ENCODE data around the gene POLR1A. TPM values are rescaled to one million over a fixed set of nuclear protein-coding genes. Genes with fewer than 3 reads are reported as not detected.
"Not testable (repeated sequence)": the region's sequence is repeated elsewhere in the genome, so short reads cannot be mapped to it uniquely, and the experiment has no call there.

POLR1A gene
- total and polyA plus RNA-seq, 4 experiments from 2014 or later, result 0.87 to 25.8 (median 13.5) TPM

GRCh38 chr2:85992053-85992452 lies 113.6 kb downstream of the POLR1A start:
- H3K36me3 Mint-ChIP-seq; DNase-seq; H3K36me3 ChIP-seq (ENCODE audit: insufficient read depth, low read length); H3K9me3 ChIP-seq (ENCODE audit: control insufficient read depth in 1 of 2, low read length in 2 of 2); H3K9me3 Mint-ChIP-seq; H3K27me3 Mint-ChIP-seq; CTCF ChIA-PET (ENCODE audit: partially characterized antibody); H3K4me3 Mint-ChIP-seq; H3K27ac Mint-ChIP-seq; H3K27ac ChIP-seq (ENCODE audit: low read depth, low read length); H3K27me3 ChIP-seq (ENCODE audit: insufficient read depth, low read length); POLR2A ChIA-PET (ENCODE audit: partially characterized antibody); H3K4me3 ChIP-seq (ENCODE audit: low read length in 2 of 2); intact Hi-C loops (cut with micrococcal nuclease): not testable (repeated sequence)
- peaks cover 8 to 23% (median 16%) of the 10 kb centered on the region in 4 donors for H3K4me1 Mint-ChIP-seq
- H3K4me1 ChIP-seq (ENCODE audit: insufficient read depth, low read length), result peaks cover 34% of the 10 kb centered on the region

GRCh38 chr2:85990084-85990483 lies 115.6 kb downstream of the POLR1A start:
- CTCF ChIA-PET (ENCODE audit: partially characterized antibody), result interaction anchor here (0.8 to 2.0 kb wide), 2 partner anchors 46 to 101 kb away, joined by 3 to 5 read pairs; partner anchors contain the start of gene ST3GAL5
- Mint-ChIP-seq H3K4me1 (peaks cover 8 to 15% (median 13%) of the 10 kb centered on the region in 4 donors), H3K36me3 (no peaks in the 10 kb centered on the region), H3K9me3 (no peaks in the 10 kb centered on the region), H3K4me3 (no peak overlapping the region), H3K27ac (peak overlapping the region in 1 of 7 donors; percentile 66), H3K27me3 (no peaks in the 10 kb centered on the region)
- Histone ChIP-seq H3K36me3 (ENCODE audit: insufficient read depth, low read length) (no peaks in the 10 kb centered on the region), H3K27ac (ENCODE audit: low read depth, low read length) (no peak overlapping the region), H3K4me3 (ENCODE audit: low read length in 2 of 2) (no peak overlapping the region), H3K9me3 (ENCODE audit: control insufficient read depth in 1 of 2, low read length in 2 of 2) (no peaks in the 10 kb centered on the region), H3K27me3 (ENCODE audit: insufficient read depth, low read length) (no peaks in the 10 kb centered on the region), H3K4me1 (ENCODE audit: insufficient read depth, low read length) (peaks cover 15% of the 10 kb centered on the region)
- POLR2A ChIA-PET (ENCODE audit: partially characterized antibody), result no interaction called here
- no peak for DNase-seq
- intact Hi-C loops (cut with micrococcal nuclease), result no loop called here

- no peaks in the 10 kb centered on the region for H3K36me3 Mint-ChIP-seq
- intact Hi-C loops (cut with micrococcal nuclease), result no loop called here
- H3K27ac Mint-ChIP-seq, result no peak overlapping the region
- Histone ChIP-seq H3K27ac (ENCODE audit: low read depth, low read length) (no peak overlapping the region), H3K9me3 (ENCODE audit: control insufficient read depth in 1 of 2, low read length in 2 of 2) (no peaks in the 10 kb centered on the region), H3K36me3 (ENCODE audit: insufficient read depth, low read length) (no peaks in the 10 kb centered on the region), H3K27me3 (ENCODE audit: insufficient read depth, low read length) (no peaks in the 10 kb centered on the region), H3K4me1 (ENCODE audit: insufficient read depth, low read length) (peaks cover 8% of the 10 kb centered on the region), H3K4me3 (ENCODE audit: low read length in 2 of 2) (no peak overlapping the region)
- no peak overlapping the region for H3K4me3 Mint-ChIP-seq
- DNase-seq, result no peak
- H3K9me3 Mint-ChIP-seq, result no peaks in the 10 kb centered on the region
- no peaks in the 10 kb centered on the region for H3K27me3 Mint-ChIP-seq
- POLR2A ChIA-PET (ENCODE audit: partially characterized antibody), result no interaction called here
- CTCF ChIA-PET (ENCODE audit: partially characterized antibody), result interaction anchor here (2.0 kb wide), 1 partner anchor 47 kb away, joined by 5 read pairs; no protein-coding TSS in a partner anchor
- peaks cover 6 to 8% (median 8%) of the 10 kb centered on the region in 4 donors for H3K4me1 Mint-ChIP-seq
These were observed 116.3 kb downstream of the POLR1A start for GRCh38 chr2:85989288-85989865.

GRCh38 chr2:85988914-85989270 lies 116.8 kb downstream of the POLR1A start:
- Histone ChIP-seq H3K4me3 (ENCODE audit: low read length in 2 of 2) (no peak overlapping the region), H3K27me3 (ENCODE audit: insufficient read depth, low read length) (no peaks in the 10 kb centered on the region), H3K4me1 (ENCODE audit: insufficient read depth, low read length) (peaks cover 3% of the 10 kb centered on the region), H3K27ac (ENCODE audit: low read depth, low read length) (no peak overlapping the region), H3K36me3 (ENCODE audit: insufficient read depth, low read length) (no peaks in the 10 kb centered on the region), H3K9me3 (ENCODE audit: control insufficient read depth in 1 of 2, low read length in 2 of 2) (no peaks in the 10 kb centered on the region)
- no peak for DNase-seq
- no peaks in the 10 kb centered on the region for H3K27me3 Mint-ChIP-seq
- CTCF ChIA-PET (ENCODE audit: partially characterized antibody), result interaction anchor here (2.0 kb wide), 1 partner anchor 47 kb away, joined by 5 read pairs; no protein-coding TSS in a partner anchor
- intact Hi-C loops (cut with micrococcal nuclease), result no loop called here
- H3K36me3 Mint-ChIP-seq, result no peaks in the 10 kb centered on the region
- H3K27ac Mint-ChIP-seq, result no peak overlapping the region
- POLR2A ChIA-PET (ENCODE audit: partially characterized antibody), result interaction anchor here (1.2 kb wide), 1 partner anchor 11 kb away, joined by 4 read pairs; no protein-coding TSS in a partner anchor
- H3K4me3 Mint-ChIP-seq, result no peak overlapping the region
- no peaks in the 10 kb centered on the region for H3K9me3 Mint-ChIP-seq
- peaks cover 1 to 4% (median 3%) of the 10 kb centered on the region in 4 donors for H3K4me1 Mint-ChIP-seq

GRCh38 chr2:85988175-85988913 lies 117.3 kb downstream of the POLR1A start:
- no peaks in the 10 kb centered on the region for H3K27me3 ChIP-seq (ENCODE audit: insufficient read depth, low read length)
- ChIA-PET CTCF (ENCODE audit: partially characterized antibody) (no interaction called here), POLR2A (ENCODE audit: partially characterized antibody) (interaction anchor here (1.2 kb wide), 1 partner anchor 11 kb away, joined by 4 read pairs; no protein-coding TSS in a partner anchor)
- Mint-ChIP-seq H3K27me3 (no peaks in the 10 kb centered on the region), H3K4me3 (no peak overlapping the region), H3K4me1 (peaks cover 0 to 1% (median 0%) of the 10 kb centered on the region in 4 donors), H3K27ac (no peak overlapping the region), H3K36me3 (no peaks in the 10 kb centered on the region), H3K9me3 (no peaks in the 10 kb centered on the region)
- no peaks in the 10 kb centered on the region for H3K9me3 ChIP-seq (ENCODE audit: control insufficient read depth in 1 of 2, low read length in 2 of 2)
- no peaks in the 10 kb centered on the region for H3K4me1 ChIP-seq (ENCODE audit: insufficient read depth, low read length)
- H3K27ac ChIP-seq (ENCODE audit: low read depth, low read length), result no peak overlapping the region
- H3K4me3 ChIP-seq (ENCODE audit: low read length in 2 of 2), result no peak overlapping the region
- intact Hi-C loops (cut with micrococcal nuclease), result no loop called here
- no peak for DNase-seq
- H3K36me3 ChIP-seq (ENCODE audit: insufficient read depth, low read length), result no peaks in the 10 kb centered on the region

GRCh38 chr2:85987266-85988174 lies 118.2 kb downstream of the POLR1A start:
- Histone ChIP-seq H3K4me1 (ENCODE audit: insufficient read depth, low read length) (no peaks in the 10 kb centered on the region), H3K36me3 (ENCODE audit: insufficient read depth, low read length) (no peaks in the 10 kb centered on the region), H3K9me3 (ENCODE audit: control insufficient read depth in 1 of 2, low read length in 2 of 2) (no peaks in the 10 kb centered on the region), H3K4me3 (ENCODE audit: low read length in 2 of 2) (no peak overlapping the region), H3K27ac (ENCODE audit: low read depth, low read length) (no peak overlapping the region), H3K27me3 (ENCODE audit: insufficient read depth, low read length) (no peaks in the 10 kb centered on the region)
- Mint-ChIP-seq H3K27me3 (no peaks in the 10 kb centered on the region), H3K36me3 (no peaks in the 10 kb centered on the region), H3K9me3 (no peaks in the 10 kb centered on the region), H3K4me1 (no peaks in the 10 kb centered on the region), H3K27ac (peak overlapping the region in 2 of 7 donors; percentile 14 to 55), H3K4me3 (no peak overlapping the region)
- ChIA-PET CTCF (ENCODE audit: partially characterized antibody) (interaction anchor here (0.6 kb wide), 1 partner anchor 22 kb away, joined by 4 read pairs; no protein-coding TSS in a partner anchor), POLR2A (ENCODE audit: partially characterized antibody) (interaction anchor here (1.2 kb wide), 1 partner anchor 12 kb away, joined by 4 read pairs; no protein-coding TSS in a partner anchor)
- no peak for DNase-seq
- intact Hi-C loops (cut with micrococcal nuclease), result no loop called here

GRCh38 chr2:85986121-85986520 lies 119.6 kb downstream of the POLR1A start:
- Mint-ChIP-seq H3K4me1 (no peaks in the 10 kb centered on the region), H3K36me3 (no peaks in the 10 kb centered on the region), H3K27ac (no peak overlapping the region), H3K4me3 (no peak overlapping the region), H3K9me3 (no peaks in the 10 kb centered on the region), H3K27me3 (peaks cover 1% of the 10 kb centered on the region in 2 donors)
- H3K9me3 ChIP-seq (ENCODE audit: control insufficient read depth in 1 of 2, low read length in 2 of 2), result no peaks in the 10 kb centered on the region
- H3K4me1 ChIP-seq (ENCODE audit: insufficient read depth, low read length), result no peaks in the 10 kb centered on the region
- H3K27ac ChIP-seq (ENCODE audit: low read depth, low read length), result no peak overlapping the region
- CTCF ChIA-PET (ENCODE audit: partially characterized antibody), result interaction anchor here (1.1 kb wide), 1 partner anchor 159 kb away, joined by 4 read pairs; no protein-coding TSS in a partner anchor
- DNase-seq, result no peak
- POLR2A ChIA-PET (ENCODE audit: partially characterized antibody), result no interaction called here
- intact Hi-C loops (cut with micrococcal nuclease), result no loop called here
- H3K36me3 ChIP-seq (ENCODE audit: insufficient read depth, low read length), result no peaks in the 10 kb centered on the region
- no peaks in the 10 kb centered on the region for H3K27me3 ChIP-seq (ENCODE audit: insufficient read depth, low read length)
- no peak overlapping the region for H3K4me3 ChIP-seq (ENCODE audit: low read length in 2 of 2)

Data from CD4-positive, alpha-beta memory T cell (primary cell).